ENCODE data around the gene SLC9A4. TPM values are rescaled to one million over a fixed set of nuclear protein-coding genes. Genes with fewer than 3 reads are reported as not detected.

Gene SLC9A4
- total and polyA plus RNA-seq, 2 donors (not counting 1 experiment from before 2014, with no cell fraction given), result not detected

DNA sequence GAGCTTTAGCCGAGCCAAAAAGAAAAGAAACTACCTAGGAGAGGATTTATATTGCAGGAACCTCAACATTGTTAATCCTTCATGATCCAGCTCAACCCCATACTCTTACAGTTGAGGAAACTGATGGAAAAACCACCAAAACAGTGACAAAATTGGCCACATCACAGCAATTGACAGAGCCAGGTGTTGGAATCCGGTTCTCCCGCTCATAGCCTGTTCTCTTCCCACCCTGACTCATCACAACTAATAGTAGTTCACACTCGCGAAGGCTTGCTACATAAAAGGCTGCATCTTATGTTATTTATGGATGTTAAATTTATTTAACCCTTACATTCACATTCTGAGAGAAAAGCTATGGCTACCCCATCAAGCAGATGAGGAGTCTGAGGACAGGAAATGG lies 33.7 kb downstream of the SLC9A4 start:
- H3K4me2 ChIP-seq (ENCODE audit: extremely low read depth, insufficient read depth, low read length), result no peak overlapping the region
- DNase-seq (ENCODE audit: low read depth in 2 of 2), result no peak
- H3K36me3 ChIP-seq (ENCODE audit: control insufficient read depth, insufficient read depth, low read length), result no peaks in the 10 kb centered on the region
- H3K27ac ChIP-seq (ENCODE audit: insufficient read depth, low read length), result no peak overlapping the region
- H2AFZ ChIP-seq (ENCODE audit: low read length), result no peak overlapping the region
- no peaks in the 10 kb centered on the region for H3K79me2 ChIP-seq (ENCODE audit: control insufficient read depth, insufficient read depth, low read length)
- no peak overlapping the region for H3K9ac ChIP-seq (ENCODE audit: insufficient read depth, low read length)
- peaks cover 5% of the 10 kb centered on the region for H3K27me3 ChIP-seq (ENCODE audit: control insufficient read depth, insufficient read depth, low read length)
- no peaks in the 10 kb centered on the region for H4K20me1 ChIP-seq (ENCODE audit: control insufficient read depth, extremely low read depth, insufficient read depth, low read length)
- no peak overlapping the region for H3K4me3 ChIP-seq (replicated peaks in 1 of 4; ENCODE audit: control extremely low read depth in 1 of 4, insufficient read depth in 1 of 4, low read depth in 3 of 4, low read length in 4 of 4)
- H3K9me3 ChIP-seq (ENCODE audit: control insufficient read depth, insufficient read depth, low read depth, low read length), result no peaks in the 10 kb centered on the region
- H3K4me1 ChIP-seq (ENCODE audit: control insufficient read depth, extremely low read depth, insufficient read depth, low read length), result no peaks in the 10 kb centered on the region
- TF ChIP-seq CTCF (conservative IDR thresholded peaks at IDR 0.05 in 1 of 2, IDR thresholded peaks at IDR 0.05 in 1 of 2; ENCODE audit: low read depth in 1 of 2, low read length in 2 of 2) (no peak), EZH2 (IDR thresholded peaks at IDR 0.05; ENCODE audit: low read length, missing control alignments) (no peak)

GRCh38 chr2:102508863-102509262 lies 35.8 kb downstream of the SLC9A4 start:
- H4K20me1 ChIP-seq (ENCODE audit: control insufficient read depth, extremely low read depth, insufficient read depth, low read length), result no peaks in the 10 kb centered on the region
- H3K27ac ChIP-seq (ENCODE audit: insufficient read depth, low read length), result no peak overlapping the region
- no peaks in the 10 kb centered on the region for H3K4me1 ChIP-seq (ENCODE audit: control insufficient read depth, extremely low read depth, insufficient read depth, low read length)
- TF ChIP-seq EZH2 (IDR thresholded peaks at IDR 0.05; ENCODE audit: low read length, missing control alignments) (no peak), CTCF (conservative IDR thresholded peaks at IDR 0.05 in 1 of 2, IDR thresholded peaks at IDR 0.05 in 1 of 2; ENCODE audit: low read depth in 1 of 2, low read length in 2 of 2) (no peak)
- H3K9me3 ChIP-seq (ENCODE audit: control insufficient read depth, insufficient read depth, low read depth, low read length), result no peaks in the 10 kb centered on the region
- no peak for DNase-seq (ENCODE audit: low read depth in 2 of 2)
- H3K4me3 ChIP-seq (replicated peaks in 1 of 4; ENCODE audit: control extremely low read depth in 1 of 4, insufficient read depth in 1 of 4, low read depth in 3 of 4, low read length in 4 of 4), result no peak overlapping the region
- no peak overlapping the region for H3K9ac ChIP-seq (ENCODE audit: insufficient read depth, low read length)
- H3K4me2 ChIP-seq (ENCODE audit: extremely low read depth, insufficient read depth, low read length), result no peak overlapping the region
- H3K79me2 ChIP-seq (ENCODE audit: control insufficient read depth, insufficient read depth, low read length), result no peaks in the 10 kb centered on the region
- no peaks in the 10 kb centered on the region for H3K36me3 ChIP-seq (ENCODE audit: control insufficient read depth, insufficient read depth, low read length)
- H2AFZ ChIP-seq (ENCODE audit: low read length), result no peak overlapping the region
- peaks cover 5% of the 10 kb centered on the region for H3K27me3 ChIP-seq (ENCODE audit: control insufficient read depth, insufficient read depth, low read length)

- Histone ChIP-seq H3K27ac (ENCODE audit: insufficient read depth, low read length) (no peak overlapping the region), H4K20me1 (ENCODE audit: control insufficient read depth, extremely low read depth, insufficient read depth, low read length) (no peaks in the 10 kb centered on the region), H2AFZ (ENCODE audit: low read length) (no peak overlapping the region), H3K36me3 (ENCODE audit: control insufficient read depth, insufficient read depth, low read length) (no peaks in the 10 kb centered on the region), H3K4me1 (ENCODE audit: control insufficient read depth, extremely low read depth, insufficient read depth, low read length) (no peaks in the 10 kb centered on the region), H3K79me2 (ENCODE audit: control insufficient read depth, insufficient read depth, low read length) (no peaks in the 10 kb centered on the region), H3K4me2 (ENCODE audit: extremely low read depth, insufficient read depth, low read length) (no peak overlapping the region), H3K27me3 (ENCODE audit: control insufficient read depth, insufficient read depth, low read length) (peaks cover 5% of the 10 kb centered on the region), H3K4me3 (replicated peaks in 1 of 4; ENCODE audit: control extremely low read depth in 1 of 4, insufficient read depth in 1 of 4, low read depth in 3 of 4, low read length in 4 of 4) (no peak overlapping the region), H3K9me3 (ENCODE audit: control insufficient read depth, insufficient read depth, low read depth, low read length) (no peaks in the 10 kb centered on the region), H3K9ac (ENCODE audit: insufficient read depth, low read length) (no peak overlapping the region)
- no peak for TF ChIP-seq EZH2 (IDR thresholded peaks at IDR 0.05; ENCODE audit: low read length, missing control alignments)
- no peak for TF ChIP-seq CTCF (conservative IDR thresholded peaks at IDR 0.05 in 1 of 2, IDR thresholded peaks at IDR 0.05 in 1 of 2; ENCODE audit: low read depth in 1 of 2, low read length in 2 of 2)
- DNase-seq (ENCODE audit: low read depth in 2 of 2), result peak in 1 of 2 donors; percentile 45
These were observed 36.7 kb downstream of the SLC9A4 start for GRCh38 chr2:102509749-102510148.

Measured in fibroblast of lung (primary cell).